GM12873 (cell line): ENCODE data around the gene ANKRD24.

Experiments
- CTCF ChIP-seq: IDR thresholded peaks from 2 replicates; pipeline ENCODE4 v1.5.1; 2012; ENCODE audit warnings: low read depth, mild to moderate bottlenecking, moderate library complexity, low read length, control low read depth; ENCODE audit not compliant: insufficient read depth; ENCODE audit errors: missing control alignments

ANKRD24 gene

GRCh38 chr19:4224470-4224869, 42.0 kb downstream of the ANKRD24 start:
- no peak for TF ChIP-seq CTCF

- TF ChIP-seq CTCF: no peak
These were observed 43.4 kb downstream of the ANKRD24 start for GRCh38 chr19:4225885-4226284.

GRCh38 chr19:4227771-4228170, 45.3 kb downstream of the ANKRD24 start:
- no peak for TF ChIP-seq CTCF

- no peak for TF ChIP-seq CTCF
These were observed 46.3 kb downstream of the ANKRD24 start for GRCh38 chr19:4228765-4229178.

- TF ChIP-seq CTCF: no peak
These were observed 46.9 kb downstream of the ANKRD24 start, which contains the start of gene EBI3 for GRCh38 chr19:4229179-4229931. TSS of gene EBI3 (plus strand) at chr19:4229523. CDS start at chr19:4229551, 28 bp downstream.

- peak; percentile 4 for TF ChIP-seq CTCF
These were observed 50.3 kb downstream of the ANKRD24 start for GRCh38 chr19:4232614-4233281.

- peak; percentile 97 for TF ChIP-seq CTCF
These were observed 50.9 kb downstream of the ANKRD24 start for GRCh38 chr19:4233282-4233853.
